K562 (cell line): Measurements from ENCODE around the gene HSF5. TPM values are rescaled to one million over a fixed set of nuclear protein-coding genes. Genes with fewer than 3 reads are reported as not detected.

Experiments
- ATAC-seq: fragments of 200-7000 bp; cut with Tn5 transposase; 3 replicates; pipeline ENCODE4 v1.9.1; 2020; ENCODE audit warnings: moderate library complexity
- BruUV-seq: library from RNA; stranded (reverse); fragments of 400-500 nt; replicated peaks from 2 replicates; lab custom pipeline; 2021; lab: Mats Ljungman, UMichigan
- CTCF ChIA-PET: fragments of 300-600 bp; formaldehyde crosslinking; extraction: SDS; loops from one replicate; lab custom pipeline; 2021; ENCODE audit warnings: low intra/inter-chr PET ratio; lab: Yijun Ruan, JAX
- POLR2A ChIA-PET: fragments of 300-600, 350-650 bp; sonication (Branson Sonifier 250); formaldehyde crosslinking; extraction: SDS; loops from one replicate; lab custom pipeline; 2021; ENCODE audit warnings: antibody characterized with exemption, inconsistent platforms; lab: Yijun Ruan, JAX
- DNase-seq, 4 experiments: peaks; one replicate each; pipeline versions ENCODE4 v3.0.0 to v3.0.0-alpha.2; 2011 to 2018; ENCODE audit warnings: low spot score in 3 of 4, mixed read lengths in 3 of 4; ENCODE audit errors: extremely low read depth in 1 of 4
- FAIRE-seq: peaks from 2 replicates; lab custom pipeline; 2011; peaks lifted over from hg19 to GRCh38; lab: Jason Lieb, UNC
- H2AFZ ChIP-seq: 2 replicates; pipeline ENCODE4 v1.6.0; 2011; ENCODE audit warnings: low read depth, low read length, control low read depth, inconsistent platforms
- H3K27ac ChIP-seq: fragments of 200-600 bp; 3 replicates; pipeline ENCODE4 v1.8.0; 2011; ENCODE audit warnings: low read depth, mild to moderate bottlenecking, control low read depth, inconsistent platforms, low read length, moderate library complexity, mixed read lengths; ENCODE audit errors: extremely low read depth
- H3K27me3 ChIP-seq, 2 experiments: fragments of 300-600 bp in 1 of 2; 2 replicates in 1 of 2; 3 replicates in 1 of 2; pipeline versions ENCODE4 v1.6.0 to v1.8.0; 2011; ENCODE audit warnings: inconsistent platforms in 2 of 2, low read length in 2 of 2, mild to moderate bottlenecking in 1 of 2, mixed read lengths in 1 of 2, moderate library complexity in 1 of 2; ENCODE audit not compliant: control insufficient read depth in 2 of 2, insufficient read depth in 2 of 2
- H3K36me3 ChIP-seq: fragments of 300-600 bp; 3 replicates; pipeline ENCODE4 v1.8.0; 2011; ENCODE audit warnings: mild to moderate bottlenecking, low read length, inconsistent platforms; ENCODE audit not compliant: control insufficient read depth, insufficient read depth
- H3K4me1 ChIP-seq, 2 experiments: fragments of 200-600 bp in 1 of 2; replicated peaks in 1 of 2; 2 replicates in 1 of 2; 3 replicates in 1 of 2; pipeline versions ENCODE4 v1.5.1 to v1.8.0; 2011; ENCODE audit warnings: inconsistent platforms in 2 of 2, low read length in 2 of 2, mild to moderate bottlenecking in 1 of 2, mixed read lengths in 1 of 2, moderate library complexity in 1 of 2; ENCODE audit not compliant: control insufficient read depth in 2 of 2, insufficient read depth in 2 of 2
- H3K4me2 ChIP-seq: 2 replicates; pipeline ENCODE4 v1.6.1; 2011; ENCODE audit warnings: low read length, control low read depth, inconsistent platforms, mixed read lengths; ENCODE audit not compliant: insufficient read depth
- H3K4me3 ChIP-seq: fragments of 200-600 bp; sonication (generic), shearing (Covaris generic); 2 replicates; pipeline ENCODE4 v1.5.1; 2016; ENCODE audit warnings: control low read depth, inconsistent platforms
- H3K79me2 ChIP-seq: fragments of 200-600 bp; 3 replicates; pipeline ENCODE4 v1.8.0; 2011; ENCODE audit warnings: low read length, inconsistent platforms; ENCODE audit not compliant: control insufficient read depth, insufficient read depth
- H3K9ac ChIP-seq, 2 experiments: 2 replicates each; pipeline versions ENCODE4 v1.6.0 to v1.6.1; 2011; ENCODE audit warnings: low read depth in 2 of 2, low read length in 2 of 2, control low read depth in 1 of 2, inconsistent platforms in 1 of 2, mild to moderate bottlenecking in 1 of 2, mixed read lengths in 1 of 2; ENCODE audit not compliant: insufficient read depth in 1 of 2
- H3K9me1 ChIP-seq: one replicate; pipeline ENCODE4 v1.6.0; 2011; ENCODE audit warnings: inconsistent platforms, mild to moderate bottlenecking, low read length, moderate library complexity; ENCODE audit not compliant: control insufficient read depth, insufficient read depth
- H3K9me3 ChIP-seq: replicated peaks from 2 replicates; pipeline ENCODE4 v1.5.1; 2011; ENCODE audit warnings: low read depth, low read length, inconsistent platforms; ENCODE audit not compliant: control insufficient read depth, insufficient read depth
- H4K20me1 ChIP-seq: replicated peaks from 2 replicates; pipeline ENCODE4 v1.6.1; 2011; ENCODE audit warnings: low read length, inconsistent platforms, mixed read lengths; ENCODE audit not compliant: control insufficient read depth, insufficient read depth
- CHD1 ChIP-seq: fragments of 200-600 bp; sonication (generic); IDR thresholded peaks from one replicate; pipeline ENCODE4 v1.6.1; 2012; ENCODE audit warnings: mild to moderate bottlenecking, moderate library complexity, low read length, inconsistent platforms
- E2F1 ChIP-seq: sonication (generic); formaldehyde crosslinking; IDR thresholded peaks from 2 replicates; pipeline ENCODE4 v1.8.1; 2023; ENCODE audit warnings: mild to moderate bottlenecking, missing genetic modification reagents, moderate library complexity
- GABPB2 ChIP-seq: fragments of 250-450 bp; sonication (Bioruptor Pico); conservative IDR thresholded peaks from 2 replicates; pipeline ENCODE4 v1.5.1; 2021; ENCODE audit warnings: mild to moderate bottlenecking
- WGBS: fragments of 100-300 bp; shearing (Covaris generic); methylation state at CpG from one replicate; pipeline ENCODE4 v1.1.6; 2016; ENCODE audit warnings: low coverage, mixed read lengths; ENCODE audit not compliant: insufficient coverage; ENCODE audit errors: missing lambda C conversion rate; 5-methylcytosine and 5-hydroxymethylcytosine counted together
- in situ Hi-C: fragments of 300-500 bp; cut with MboI; formaldehyde crosslinking; loops from 4 replicates; pipeline ENCODE4 v1.15.0; 2018; ENCODE audit warnings: inconsistent platforms, mixed read lengths
- intact Hi-C: fragments of 100-400 bp; cut with micrococcal nuclease; formaldehyde crosslinking; loops from 2 replicates; pipeline ENCODE4 v1.14.2; 2022
- polyA plus RNA-seq, 8 experiments: library from polyadenylated mRNA; depleted of rRNA in 4 of 8; stranded (reverse) in 5 of 8; unstranded in 3 of 8; fragments of >200 nt; fragmentation: Nextera tagmentation in 2 of 8; fragmentation: Illumina TruSeq in 1 of 8; extraction: Ambion mirVana in 2 of 8; extraction: Trizol in 1 of 8; gene quantifications; 2 replicates each; pipeline versions ENCODE4 v1.2.1 to v1.2.3, GENCODE V29; 2011 to 2014; ENCODE audit warnings: inconsistent platforms in 1 of 8, missing spikeins in 1 of 8
- total RNA-seq, 7 experiments: library from RNA; depleted of rRNA in 6 of 7; stranded (reverse); fragments of >200 nt in 6 of 7; fragmentation: Illumina TruSeq in 2 of 7; extraction: Trizol in 2 of 7; gene quantifications; 2 replicates each; pipeline versions ENCODE4 v1.2.1 to v1.2.3, GENCODE V29; 2011 to 2021; ENCODE audit warnings: low replicate concordance in 1 of 7

Gene HSF5
- total and polyA plus RNA-seq, 9 of the 15 experiments (the other 6 are each of a cell fraction or from before 2014, with no cell fraction given), result 0.04 TPM; not detected in 8

GRCh38 chr17:58521680-58522079 lies 33.5 kb upstream of the HSF5 start:
- in situ Hi-C loops, result loop anchor here (5.0 kb wide), 1 partner anchor 486 kb away; no protein-coding TSS in a partner anchor

More at GRCh38 chr17:58521680-58522079, 33.5 kb upstream of the HSF5 start:
- Histone ChIP-seq H3K4me3 (no peak overlapping the region), H3K4me2 (no peak overlapping the region), H3K4me1 (peaks cover 9 to 18% of the 10 kb centered on the region in 2 experiments), H3K9me1 (no peaks in the 10 kb centered on the region), H3K9me3 (no peaks in the 10 kb centered on the region), H3K27ac (no peak overlapping the region), H3K36me3 (no peaks in the 10 kb centered on the region; the same call in 1 of the 3 replicates), H3K9ac (peak overlapping the region in 1 of 2 experiments; percentile 31; a peak in 1 of 4 replicates), H3K27me3 (no peaks in the 10 kb centered on the region), H3K79me2 (peaks cover 8% of the 10 kb centered on the region), H2AFZ (peak overlapping the region; percentile 64), H4K20me1 (no peaks in the 10 kb centered on the region)
- TF ChIP-seq E2F1 (CRISPR knock-in tag), result no peak
- TF ChIP-seq CHD1, result no peak
- TF ChIP-seq GABPB2 (CRISPR knock-in tag), result no peak
- intact Hi-C loops, result loop anchor here (5.0 kb wide), 1 partner anchor 66 kb away; no protein-coding TSS in a partner anchor
- CTCF ChIA-PET, result interaction anchor here (0.6 kb wide), 1 partner anchor 189 kb away, joined by 3 read pairs; no protein-coding TSS in a partner anchor
- no peak for FAIRE-seq
- POLR2A ChIA-PET, result interaction anchor here (1.0 to 3.0 kb wide), 2 partner anchors 14 to 109 kb away, joined by 4 to 12 read pairs; no protein-coding TSS in a partner anchor
- DNase-seq, result no peak
- no peak for ATAC-seq
- BruUV-seq, result no TSS peak
- WGBS, result 36% methylated on average over 10 of the region's 10 CpGs
